NCI-H2029 treated with DMSO at 0.1 percent for 48 hours (cell line): ENCODE data around the gene PCNP.
A peak's percentile ranks its signal among the peaks of the same experiment; 100 is the strongest.
"Not testable (repeated sequence)": the region's sequence is repeated elsewhere in the genome, so short reads cannot be mapped to it uniquely, and the experiment has no call there.

Experiments used
- DNase-seq: peaks from one replicate; lab custom pipeline; 2025; lab: John Stamatoyannopoulos, UW

Gene PCNP

DNA sequence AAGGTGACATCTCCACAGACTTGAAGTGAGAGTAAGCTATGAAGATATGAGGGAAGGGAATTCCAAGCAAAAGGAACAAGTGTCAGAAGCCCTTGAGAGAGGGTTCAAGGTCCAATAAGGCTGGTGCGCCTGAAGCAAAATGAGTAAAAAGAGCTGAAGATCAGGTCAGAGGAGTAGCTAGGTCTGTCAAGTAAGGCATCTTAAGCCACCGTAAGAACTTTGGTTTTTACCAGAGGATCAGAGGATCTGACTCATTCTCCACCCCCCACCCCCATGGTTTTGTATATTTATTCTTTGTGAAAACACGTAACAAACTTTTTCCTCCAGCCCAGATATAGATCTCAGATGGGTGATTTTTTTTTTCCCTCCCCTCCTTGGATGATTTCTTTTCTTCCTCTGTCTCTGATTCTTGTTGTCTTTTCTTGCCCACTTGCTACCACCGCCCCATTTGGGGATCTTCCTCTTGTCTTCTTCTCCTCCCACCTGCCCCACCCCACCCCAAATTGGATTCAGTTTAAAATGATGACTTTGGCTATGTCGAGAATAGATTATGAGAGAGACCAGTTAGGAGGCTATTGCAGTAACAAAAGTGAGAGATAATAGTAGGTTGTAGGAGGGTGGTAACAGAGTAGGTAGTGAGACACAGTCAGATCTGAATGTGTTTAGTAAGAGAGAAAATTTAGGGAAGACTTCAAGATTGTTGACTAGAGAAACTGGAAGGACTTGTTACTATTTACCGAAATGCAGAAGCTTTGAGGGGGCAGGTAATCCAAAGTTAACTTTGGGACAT lies 6.3 kb upstream of the PCNP start:
- no peak for DNase-seq

DNA sequence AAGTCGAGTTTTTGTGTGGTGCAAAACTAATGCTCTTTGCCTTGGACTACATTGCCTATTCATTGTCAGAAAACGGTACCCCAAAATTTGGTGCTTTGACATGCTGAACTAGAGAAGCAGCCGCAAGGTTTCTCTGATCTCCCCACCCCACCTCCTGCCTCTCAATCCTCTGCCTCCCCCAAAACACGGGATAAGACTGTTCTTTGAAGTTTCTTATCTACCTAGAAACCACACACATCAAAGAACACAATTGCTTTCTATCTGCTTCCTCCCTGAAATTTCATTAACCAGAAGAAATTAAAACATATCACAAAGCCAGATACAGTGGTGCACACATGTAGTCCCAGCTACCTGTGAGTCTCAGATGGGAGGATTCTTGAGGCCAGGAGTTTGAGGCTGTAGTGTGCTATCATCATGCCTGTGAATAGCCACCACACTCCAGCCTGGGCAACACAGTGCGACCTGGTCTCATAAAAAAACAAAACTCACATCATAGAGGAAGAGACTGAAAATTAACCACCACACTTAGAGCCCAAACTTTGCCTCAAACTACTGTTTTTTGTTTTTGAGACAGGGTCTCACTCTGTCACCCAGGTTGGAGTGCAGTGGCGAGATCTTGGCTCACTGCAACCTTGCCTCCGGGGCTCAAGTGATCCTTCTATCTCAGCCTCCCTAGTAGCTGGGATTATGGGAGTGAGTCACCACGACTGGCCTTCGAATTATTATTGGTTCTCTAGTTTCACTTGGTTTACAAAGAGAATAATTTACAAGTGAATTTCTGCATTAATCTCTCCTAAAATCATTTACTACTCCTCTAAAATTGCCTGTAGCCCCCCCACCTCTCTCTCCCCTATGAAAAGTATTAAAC lies 2.7 kb upstream of the PCNP start:
- DNase-seq, result no peak

DNA sequence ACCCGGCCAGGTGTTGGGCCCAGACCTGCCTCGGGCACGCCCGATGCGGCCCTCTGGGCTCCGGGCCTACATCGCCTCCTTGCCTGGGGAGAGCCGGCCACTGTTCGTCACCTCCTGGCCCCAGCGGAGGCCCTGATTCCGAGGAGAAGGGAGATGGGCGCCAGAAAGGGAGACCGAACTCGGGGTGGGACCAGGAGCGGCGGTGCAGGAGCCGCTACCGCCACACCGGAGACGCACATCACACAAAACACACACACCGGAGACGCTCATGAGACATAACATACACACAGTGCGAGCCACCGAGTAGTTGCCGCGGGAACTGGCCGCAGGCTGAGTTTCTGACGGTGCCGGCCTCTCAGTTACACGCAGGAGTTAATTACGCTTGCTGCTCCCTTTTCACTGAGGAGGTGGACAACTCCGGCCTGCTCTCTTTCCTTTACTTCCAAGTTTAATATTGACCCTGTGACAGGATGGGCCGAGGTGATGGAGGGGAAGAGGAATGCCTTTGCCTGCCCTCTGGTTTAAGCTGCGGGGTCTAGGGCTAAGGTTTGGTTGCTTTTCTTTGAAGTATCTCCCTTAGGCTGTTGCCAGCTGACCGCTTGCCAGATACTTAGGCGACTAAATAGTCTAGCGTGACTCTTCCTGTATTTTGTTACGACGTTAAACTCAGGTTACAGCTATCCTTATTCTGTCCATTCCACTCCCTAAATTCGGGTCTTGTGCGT lies 570 bp downstream of the PCNP start:
- peak; percentile 50 for DNase-seq

DNA sequence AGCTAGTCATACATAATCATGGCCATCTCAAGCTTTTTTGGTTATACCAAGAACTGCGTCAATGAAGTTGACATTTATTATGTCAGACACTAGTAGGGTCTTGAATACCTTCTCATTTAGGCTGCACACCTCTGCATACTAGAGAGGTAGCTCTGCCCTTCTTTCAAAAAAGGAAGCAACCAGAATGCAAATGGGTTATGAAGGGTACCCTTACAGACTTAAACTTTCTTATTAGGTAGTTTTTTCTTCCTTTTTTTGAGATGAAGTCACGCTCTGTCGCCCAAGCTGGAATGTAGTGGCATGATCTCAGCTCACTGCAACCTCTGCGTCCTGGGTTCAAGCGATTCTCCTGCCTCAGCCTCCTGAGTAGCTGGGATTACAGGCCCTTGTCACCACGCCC lies 3.3 kb downstream of the PCNP start:
- DNase-seq, result no peak

GRCh38 chr3:101588616-101589015 lies 14.6 kb downstream of the PCNP start:
- no peak for DNase-seq

- no peak for DNase-seq
Measured at GRCh38 chr3:101591071-101591470, 17.1 kb downstream of the PCNP start.

GRCh38 chr3:101602731-101603130 lies 28.8 kb downstream of the PCNP start:
- no peak for DNase-seq

- no peak for DNase-seq
Measured at GRCh38 chr3:101603184-101603583, 29.2 kb downstream of the PCNP start.

- DNase-seq, result not testable (repeated sequence)
Measured at GRCh38 chr3:101605398-101605797, 31.4 kb downstream of the PCNP start.

DNA sequence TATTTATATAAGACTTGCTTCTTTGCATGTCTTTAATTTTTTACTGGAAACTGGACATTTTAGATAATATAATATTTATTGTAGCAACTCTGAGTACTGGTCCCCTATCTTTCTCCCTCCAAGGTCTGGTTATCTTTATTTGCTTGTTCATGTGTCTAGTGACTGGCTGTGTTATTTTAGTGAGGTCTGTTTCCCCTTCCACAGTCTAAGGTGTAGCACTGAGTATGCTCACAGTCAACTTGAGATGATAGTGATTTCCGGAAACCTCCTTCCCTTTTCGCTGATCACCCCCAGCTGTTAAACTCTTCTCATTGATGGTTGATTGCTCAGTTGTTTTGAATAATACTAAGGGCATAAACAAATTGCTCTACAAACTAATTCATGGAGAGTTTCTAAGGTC lies 37.0 kb downstream of the PCNP start:
- DNase-seq, result no peak

- DNase-seq, result not testable (repeated sequence)
Measured at GRCh38 chr3:101613014-101613413, 39.0 kb downstream of the PCNP start.

- DNase-seq, result no peak
Measured at GRCh38 chr3:101615525-101615924, 41.5 kb downstream of the PCNP start.

GRCh38 chr3:101617478-101617877 lies 43.5 kb downstream of the PCNP start:
- no peak for DNase-seq

GRCh38 chr3:101618726-101619125 lies 44.7 kb downstream of the PCNP start:
- DNase-seq, result no peak

DNA sequence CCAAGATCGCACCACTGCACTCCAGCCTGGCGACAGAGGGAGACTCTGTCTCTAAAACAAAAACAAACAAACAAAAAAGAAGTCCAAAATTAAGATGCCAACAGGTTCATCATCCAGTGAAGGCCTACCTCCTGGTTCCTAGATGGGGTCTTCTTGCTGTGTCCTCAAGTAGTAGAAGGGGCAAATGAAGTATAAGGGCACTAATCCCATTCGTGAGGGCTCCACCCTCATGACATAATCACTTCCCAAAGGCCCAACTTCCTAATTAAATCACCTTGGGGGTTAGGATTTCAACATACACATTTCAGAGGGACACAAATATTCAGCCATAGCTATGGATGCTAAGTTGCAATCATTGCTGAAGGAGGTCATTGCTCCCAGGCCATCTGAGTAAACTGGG lies 45.8 kb downstream of the PCNP start:
- DNase-seq, result no peak

DNA sequence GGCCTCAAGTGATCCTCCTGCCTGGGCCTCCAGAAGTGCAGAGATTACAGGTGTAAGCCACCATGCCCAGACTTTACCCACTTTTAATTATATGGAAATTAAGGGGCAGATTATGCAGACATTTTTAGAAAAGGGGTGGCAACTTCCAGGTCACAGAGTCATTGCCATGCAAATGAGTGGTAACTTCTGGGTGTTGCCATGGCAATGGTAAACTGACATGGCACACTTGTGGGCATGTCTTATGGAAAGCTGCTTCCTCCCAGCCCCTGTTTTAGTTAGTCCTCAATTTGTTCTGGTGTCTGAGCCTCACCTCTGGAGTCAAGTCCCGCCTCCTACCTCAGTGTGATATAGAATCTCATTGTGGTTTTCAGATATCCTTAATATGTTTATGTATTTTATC lies 49.7 kb downstream of the PCNP start:
- no peak for DNase-seq

DNA sequence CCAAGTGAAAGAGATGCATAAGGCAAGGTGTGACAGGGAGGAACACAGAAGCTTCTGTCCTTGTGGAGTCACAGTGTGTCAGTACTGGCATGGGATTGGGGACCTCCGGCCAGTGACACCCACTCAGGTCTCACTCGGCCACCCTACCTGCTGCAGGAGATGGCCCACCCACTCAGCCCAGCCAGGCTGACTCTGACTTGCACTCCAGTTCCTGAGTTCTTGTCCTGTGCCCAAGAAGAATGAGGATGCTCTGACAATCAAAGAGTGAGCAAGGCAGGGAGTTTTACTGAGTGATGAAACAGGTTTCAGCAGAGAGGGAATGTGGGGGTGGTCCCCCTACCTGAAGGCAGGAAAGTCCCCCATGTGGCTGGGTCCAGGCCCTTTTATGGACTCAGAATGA lies 50.9 kb downstream of the PCNP start:
- DNase-seq, result no peak

DNA sequence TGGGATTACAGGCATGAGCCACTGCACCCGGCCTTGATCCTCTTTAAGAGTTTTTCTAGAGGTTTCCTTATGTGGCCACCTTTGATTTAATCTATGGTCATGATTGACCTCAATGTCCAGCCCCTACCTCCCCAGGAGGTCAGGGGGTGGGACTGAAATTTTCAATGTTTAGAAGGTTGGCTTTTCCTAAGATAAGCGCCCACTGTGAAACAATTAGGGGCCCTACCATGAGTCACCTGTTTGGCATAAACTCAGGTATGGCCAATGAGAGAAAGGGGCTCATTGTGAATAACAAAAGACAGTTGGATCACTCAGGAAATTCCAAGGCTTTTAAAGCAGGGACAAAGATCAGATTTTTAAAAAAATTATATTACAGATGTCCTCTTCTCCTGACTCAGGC lies 51.9 kb downstream of the PCNP start:
- DNase-seq, result no peak

- DNase-seq, result no peak
Measured at GRCh38 chr3:101629219-101629618, 55.2 kb downstream of the PCNP start.

GRCh38 chr3:101631098-101631796 lies 57.3 kb downstream of the PCNP start:
- DNase-seq, result no peak

- DNase-seq, result not testable (repeated sequence)
Measured at GRCh38 chr3:101631959-101632358, 58.0 kb downstream of the PCNP start.

DNA sequence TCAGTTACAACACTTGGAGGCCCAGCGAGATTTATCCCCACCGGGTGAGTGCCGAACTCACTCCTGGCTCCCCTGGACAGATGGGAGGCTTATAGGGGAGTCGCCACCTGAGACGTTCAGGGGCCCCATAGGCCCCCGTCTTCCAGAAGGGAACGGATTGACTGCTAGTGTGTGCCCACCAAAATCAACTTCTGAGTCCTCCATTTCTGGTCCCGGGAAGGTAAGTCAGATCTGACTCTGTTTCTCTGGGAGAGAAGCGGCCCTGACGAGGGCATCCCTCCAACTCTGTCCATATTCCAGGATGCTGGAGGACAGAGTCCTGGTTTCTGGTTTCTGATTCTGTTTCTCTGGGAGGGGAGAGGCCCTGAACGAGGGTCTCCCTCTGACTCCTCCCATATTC lies 58.6 kb downstream of the PCNP start:
- DNase-seq, result no peak
